ENCODE data around the gene CADPS. TPM values are rescaled to one million over a fixed set of nuclear protein-coding genes. Genes with fewer than 3 reads are reported as not detected.
"Not testable (repeated sequence)": the region's sequence is repeated elsewhere in the genome, so short reads cannot be mapped to it uniquely, and the experiment has no call there.

The CADPS gene
- total RNA-seq, 1 experiment from 2014 or later = not detected

DNA sequence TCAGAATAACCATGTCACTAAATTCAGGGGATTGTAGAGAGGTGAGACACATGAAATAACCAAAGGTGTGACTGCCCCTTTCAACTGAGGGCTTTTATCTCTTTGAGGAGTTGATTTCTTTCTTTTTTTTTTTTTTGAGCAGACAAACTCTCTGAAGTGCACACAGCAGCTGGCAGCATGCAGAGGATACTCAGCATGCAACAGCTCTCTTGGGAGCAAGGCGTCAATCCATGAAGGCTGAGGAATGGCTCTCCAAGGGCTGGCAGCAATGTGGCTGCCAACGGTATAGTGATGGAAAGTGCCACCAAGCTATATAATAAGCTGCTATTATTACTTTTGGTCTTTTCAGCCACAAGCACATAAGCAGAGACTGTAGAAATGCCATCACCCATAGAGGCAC lies 275.2 kb downstream of the CADPS start:
- no peak for DNase-seq (ENCODE audit: low read depth)

DNA sequence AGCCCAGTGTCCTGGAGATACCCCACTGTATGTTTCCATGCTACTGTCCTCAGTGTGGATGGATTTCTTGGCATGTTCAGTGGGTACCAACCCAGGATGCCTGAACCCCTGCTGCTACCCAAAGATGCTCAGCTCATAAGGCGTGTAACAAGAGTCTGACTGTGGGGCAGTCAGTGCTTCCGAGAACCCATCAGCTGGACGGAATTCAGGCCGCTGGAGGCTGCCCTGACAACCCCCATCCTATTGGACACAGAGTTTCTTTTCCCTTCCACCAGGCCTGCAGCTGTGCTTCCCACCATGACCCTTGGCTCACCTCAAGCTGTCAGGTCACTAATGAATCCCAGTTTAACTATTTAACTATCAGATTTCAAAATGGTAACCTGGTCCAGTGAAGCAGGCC lies 277.7 kb downstream of the CADPS start:
- no peak for DNase-seq (ENCODE audit: low read depth)

DNA sequence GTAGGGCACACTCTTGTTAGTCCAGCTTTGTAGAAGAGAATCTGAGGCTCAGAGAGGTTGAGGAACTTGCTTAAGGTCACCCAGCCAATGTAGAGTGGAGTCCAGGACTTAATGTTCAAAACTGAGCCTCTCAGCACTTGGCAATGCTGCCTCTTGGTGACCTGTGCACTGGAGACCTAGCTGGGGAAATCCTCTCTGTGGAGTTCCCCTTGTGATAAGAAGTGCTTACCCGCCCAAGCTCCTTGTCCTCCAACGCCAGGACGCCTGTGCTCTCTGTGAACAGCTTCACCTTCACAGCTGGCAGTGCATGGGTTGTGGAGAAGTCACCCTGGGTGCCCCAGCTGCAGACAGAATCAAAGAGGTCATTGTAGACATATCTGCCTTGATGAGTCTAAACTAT lies 282.8 kb downstream of the CADPS start:
- no peak for DNase-seq (ENCODE audit: low read depth)

DNA sequence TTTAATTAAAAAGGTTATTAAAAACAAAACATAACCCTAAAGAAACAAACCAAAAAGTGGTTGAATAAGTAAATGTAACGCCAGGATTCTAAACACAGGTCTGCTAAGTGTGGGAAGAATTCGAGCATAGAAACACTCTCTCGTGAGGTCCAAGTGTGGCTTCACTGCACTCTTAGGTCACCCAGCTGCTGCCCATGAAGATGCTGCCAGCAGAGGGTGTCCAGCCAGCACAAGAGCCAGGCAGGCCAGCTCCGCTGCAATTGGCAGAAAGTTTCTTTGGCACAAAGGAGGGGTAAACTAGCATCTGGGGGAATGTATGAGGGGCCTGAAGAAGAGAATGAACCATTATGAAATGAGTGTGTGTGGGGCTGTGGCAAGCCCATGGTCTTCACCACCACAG lies 286.1 kb downstream of the CADPS start:
- DNase-seq (ENCODE audit: low read depth) = no peak

DNA sequence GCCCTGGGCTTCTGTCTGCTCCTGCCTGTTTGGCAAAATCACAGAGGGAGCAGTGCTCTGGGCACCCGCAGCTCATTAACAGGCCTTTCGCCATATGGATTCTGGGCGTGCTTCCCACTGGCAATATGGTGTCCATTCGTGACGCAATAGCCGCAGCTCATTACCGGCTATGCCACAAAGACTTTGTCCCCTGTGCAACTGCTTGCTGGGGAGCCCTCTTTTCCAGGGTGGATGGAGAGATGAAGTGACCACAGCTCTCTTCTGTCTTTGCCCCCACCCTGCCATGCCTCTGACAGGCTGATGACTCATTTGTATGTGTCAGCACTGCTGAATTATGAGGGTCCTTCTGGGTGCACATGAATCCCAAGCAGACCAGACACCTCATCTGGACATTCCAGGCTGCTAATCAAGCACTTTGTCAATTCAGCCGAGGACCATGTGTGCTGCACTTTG lies 287.6 kb downstream of the CADPS start:
- peak; percentile 92 for DNase-seq (ENCODE audit: low read depth)

DNA sequence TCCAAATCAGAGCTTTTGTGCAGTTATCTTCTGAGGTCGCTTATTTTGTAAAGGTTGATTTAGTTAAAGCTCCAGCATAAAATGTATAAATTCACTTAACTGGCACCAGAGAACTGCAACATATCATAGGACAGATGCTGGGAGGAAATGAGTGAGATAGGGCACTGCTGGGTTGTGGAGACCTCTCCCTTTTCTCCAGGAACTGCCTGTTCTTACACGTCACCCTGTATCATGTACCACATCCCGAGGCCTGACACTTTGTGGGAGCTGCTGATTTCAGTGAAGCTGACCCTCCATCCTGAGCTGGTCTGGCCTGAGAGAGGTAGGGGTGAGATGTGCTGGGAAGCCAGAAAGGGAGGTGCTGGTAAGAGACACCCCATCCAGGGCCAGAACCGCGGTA lies 288.0 kb downstream of the CADPS start:
- no peak for DNase-seq (ENCODE audit: low read depth)

DNA sequence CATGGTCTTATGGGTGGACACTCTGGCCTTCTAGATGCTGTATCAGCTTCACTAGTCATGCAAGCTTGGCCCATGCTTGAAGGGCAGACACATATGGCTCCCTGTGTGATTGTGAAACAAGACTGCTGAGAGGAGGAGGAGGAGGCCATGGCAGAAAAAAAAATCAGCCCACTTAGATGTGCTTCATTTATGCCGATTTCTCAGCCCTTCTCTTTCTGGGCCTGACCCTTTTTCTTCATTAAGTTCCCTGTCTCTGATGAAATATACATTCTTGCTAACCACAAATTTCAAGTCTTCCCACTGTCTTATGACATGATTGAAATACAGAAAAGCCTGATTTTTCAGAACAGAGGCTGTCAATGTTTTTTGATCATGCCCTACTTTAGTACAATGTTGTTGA lies 288.9 kb downstream of the CADPS start:
- no peak for DNase-seq (ENCODE audit: low read depth)

DNA sequence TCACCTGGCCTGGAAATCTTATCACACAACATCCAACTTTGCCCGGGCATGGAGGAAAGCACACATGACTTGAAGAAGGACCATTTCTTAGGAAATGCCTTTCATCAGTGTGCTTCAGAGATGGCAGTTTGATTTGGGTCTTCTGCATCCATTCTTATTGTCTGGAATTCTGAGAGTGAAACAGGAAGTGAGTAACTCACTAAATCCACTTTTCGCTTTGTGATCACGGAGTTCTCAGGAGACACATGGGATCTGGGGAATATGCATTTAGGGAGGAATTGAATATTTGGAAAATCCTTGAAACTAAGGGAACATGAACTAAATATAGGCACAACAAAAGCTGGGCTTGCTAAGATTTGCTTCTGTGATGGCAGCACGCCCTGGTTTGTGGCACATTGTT lies 289.4 kb downstream of the CADPS start:
- no peak for DNase-seq (ENCODE audit: low read depth)

DNA sequence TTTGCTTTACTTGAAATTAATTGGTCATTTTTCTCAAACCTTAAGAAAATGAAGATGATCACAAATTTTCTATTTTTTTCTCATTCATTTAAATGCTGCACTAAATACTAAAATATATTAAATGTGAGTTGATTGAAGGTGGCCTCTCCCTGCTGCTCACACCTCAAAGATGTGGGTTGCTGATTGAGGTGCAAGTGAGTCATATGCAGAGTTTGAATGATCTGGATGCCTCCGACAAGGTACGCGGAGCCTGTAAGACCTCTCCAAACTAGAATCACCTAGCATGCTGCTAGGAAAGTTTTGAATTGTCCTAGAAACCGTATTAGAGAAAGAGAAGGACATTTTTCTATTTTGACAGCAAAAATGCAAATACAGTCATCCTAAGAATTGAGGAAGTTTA lies 290.6 kb downstream of the CADPS start:
- DNase-seq (ENCODE audit: low read depth) = no peak

DNA sequence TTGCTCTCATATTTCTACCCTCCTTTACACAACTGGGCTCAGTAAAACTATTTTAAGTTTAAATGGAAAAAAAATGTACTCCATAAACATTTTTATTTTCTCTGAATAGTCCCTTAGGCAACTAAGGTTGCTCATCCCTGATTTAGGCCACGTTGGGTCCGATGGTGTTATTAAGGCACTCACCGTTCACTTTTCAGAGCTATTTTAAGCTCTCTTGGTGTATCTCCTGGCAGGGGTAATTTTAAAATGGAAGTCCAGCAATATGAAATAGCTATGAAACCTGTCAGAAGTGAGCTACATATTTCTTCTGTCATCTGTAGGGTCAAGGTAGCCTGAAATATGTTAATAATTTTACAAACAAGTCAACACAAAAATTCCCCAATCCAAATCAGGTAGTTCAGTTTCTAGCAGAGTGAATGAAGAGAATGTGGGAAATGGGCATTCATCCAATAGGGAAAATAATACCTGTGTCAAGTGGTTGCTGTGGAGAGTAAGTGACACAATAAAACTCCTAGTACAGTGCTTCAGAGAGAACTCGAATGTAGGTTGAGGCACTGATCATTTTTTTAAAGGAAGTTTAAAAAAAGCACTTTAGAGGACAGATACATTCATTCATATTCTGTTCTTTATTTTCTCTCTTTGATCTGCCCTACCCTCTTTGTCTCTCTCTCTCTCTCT lies 292.6 kb downstream of the CADPS start:
- no peak for DNase-seq (ENCODE audit: low read depth)

DNA sequence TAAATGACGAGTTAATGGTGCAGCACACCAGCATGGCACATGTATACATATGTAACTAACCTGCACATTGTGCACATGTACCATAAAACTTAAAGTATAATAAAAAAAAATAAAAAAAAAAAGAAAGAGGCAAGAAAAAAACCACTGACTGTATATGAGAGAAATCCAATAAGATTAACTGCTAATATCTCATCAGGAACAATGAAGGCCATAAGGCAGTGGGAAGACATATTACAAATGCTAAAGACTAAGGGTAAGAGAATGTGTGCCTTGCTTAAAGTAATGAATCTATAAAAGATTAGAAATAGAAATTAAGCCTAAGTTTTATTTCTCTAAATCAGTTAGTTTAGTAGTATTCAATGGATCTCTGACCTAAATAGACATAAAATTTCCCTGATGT lies 294.7 kb downstream of the CADPS start:
- DNase-seq (ENCODE audit: low read depth) = not testable (repeated sequence)

DNA sequence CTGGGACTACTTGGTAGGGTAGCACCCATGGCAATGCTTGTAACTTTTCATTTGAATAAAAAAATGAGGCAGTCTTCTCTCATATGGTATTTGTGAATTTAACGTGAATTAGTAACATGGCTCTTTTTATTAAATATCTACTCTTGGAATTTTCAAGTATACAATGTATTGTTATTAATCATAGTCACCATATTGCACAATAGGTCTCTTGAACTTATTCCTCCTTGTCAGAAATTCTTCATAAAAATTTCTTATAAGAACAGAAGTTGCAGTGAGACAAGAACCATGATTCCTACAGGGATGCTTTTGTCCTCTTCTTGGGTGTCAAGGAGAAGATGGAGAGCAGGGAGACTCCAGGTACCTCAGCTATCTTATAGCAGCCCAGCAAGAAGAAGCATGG lies 298.1 kb downstream of the CADPS start:
- DNase-seq (ENCODE audit: low read depth) = no peak

DNA sequence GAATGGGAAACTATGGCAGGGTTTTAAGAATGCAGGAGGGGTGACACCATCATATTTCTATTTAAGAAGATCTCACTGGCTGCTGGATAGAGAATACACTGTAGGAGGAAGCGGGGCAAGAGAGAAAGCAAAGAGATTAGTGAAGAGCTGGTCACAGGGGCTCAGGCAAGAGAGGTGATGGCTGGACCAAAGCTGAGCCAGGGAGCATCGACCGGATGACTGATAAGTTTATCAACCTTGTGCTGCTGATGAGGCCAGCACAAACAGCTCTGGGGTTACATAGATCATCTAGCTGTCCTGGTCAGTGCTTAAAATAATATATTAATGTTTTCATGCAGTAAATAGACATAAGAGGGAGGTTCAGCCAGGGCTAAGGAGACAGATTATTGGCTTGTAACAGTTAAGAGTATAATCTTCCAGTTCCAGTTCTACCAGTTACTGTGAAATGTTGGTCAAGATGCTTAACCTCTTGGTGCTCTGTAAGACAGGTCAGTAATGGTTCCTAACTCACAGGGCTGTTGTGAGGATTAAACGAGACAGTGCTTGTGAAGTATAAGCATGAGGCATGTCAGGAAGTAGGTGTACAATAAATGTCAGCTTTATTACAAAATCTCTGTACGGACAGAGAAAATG lies 300.8 kb downstream of the CADPS start:
- DNase-seq (ENCODE audit: low read depth) = no peak

DNA sequence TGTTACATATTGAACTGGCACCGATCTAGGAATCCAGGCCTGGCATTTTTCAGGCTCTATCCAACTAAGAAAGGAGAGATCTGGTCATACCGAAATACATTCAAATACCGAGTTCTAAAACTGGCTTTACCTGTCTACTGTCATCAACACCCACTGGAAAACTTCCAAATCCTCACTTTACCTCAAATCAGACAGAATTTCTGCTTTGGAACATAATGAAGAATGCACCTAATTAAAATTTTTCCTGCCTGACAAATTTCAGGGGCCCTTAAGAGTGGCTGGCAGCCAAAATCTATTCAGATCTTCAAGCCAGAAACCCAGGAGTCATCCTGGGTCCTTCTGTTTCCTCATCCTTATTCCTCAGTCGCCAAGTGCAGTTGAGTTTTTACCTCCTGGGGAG lies 303.3 kb downstream of the CADPS start:
- no peak for DNase-seq (ENCODE audit: low read depth)

DNA sequence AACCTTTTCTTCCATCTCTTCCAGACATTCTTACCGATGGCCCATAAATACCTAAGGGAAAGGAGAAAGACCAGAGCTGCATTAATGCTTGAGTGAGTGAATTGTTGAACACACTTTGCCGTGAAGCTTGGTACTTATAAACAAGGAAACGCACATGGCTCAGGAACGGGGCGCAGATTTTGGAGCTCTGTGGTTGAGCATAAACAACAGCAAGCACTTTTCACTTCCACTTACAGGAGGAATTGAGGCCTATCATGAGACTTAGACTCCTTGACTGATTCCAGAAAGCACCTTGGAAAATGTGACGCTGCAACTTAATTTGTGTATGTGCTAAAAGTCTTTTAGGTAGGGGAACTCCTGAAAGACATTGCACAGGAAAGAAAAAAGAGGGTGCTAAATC lies 304.3 kb downstream of the CADPS start:
- no peak for DNase-seq (ENCODE audit: low read depth)

DNA sequence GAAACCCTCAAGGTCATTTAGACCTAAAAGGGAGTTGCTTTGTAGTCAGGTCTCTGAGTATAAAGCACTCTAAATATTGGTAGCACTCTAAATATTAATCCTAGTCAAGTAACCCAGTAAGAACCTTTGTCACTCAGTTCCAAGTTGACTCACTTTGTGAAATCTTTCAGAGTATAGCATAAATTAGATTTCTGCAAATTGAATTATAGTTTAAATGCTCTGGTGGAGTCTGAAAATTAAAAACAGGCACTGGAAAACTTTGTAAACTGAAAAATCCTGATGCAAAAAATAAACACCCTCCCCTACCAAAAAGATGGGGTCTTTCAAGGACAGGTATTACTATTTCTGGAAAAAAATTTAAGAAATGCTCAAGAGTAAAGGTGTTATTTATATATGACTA lies 305.6 kb downstream of the CADPS start:
- DNase-seq (ENCODE audit: low read depth) = no peak

DNA sequence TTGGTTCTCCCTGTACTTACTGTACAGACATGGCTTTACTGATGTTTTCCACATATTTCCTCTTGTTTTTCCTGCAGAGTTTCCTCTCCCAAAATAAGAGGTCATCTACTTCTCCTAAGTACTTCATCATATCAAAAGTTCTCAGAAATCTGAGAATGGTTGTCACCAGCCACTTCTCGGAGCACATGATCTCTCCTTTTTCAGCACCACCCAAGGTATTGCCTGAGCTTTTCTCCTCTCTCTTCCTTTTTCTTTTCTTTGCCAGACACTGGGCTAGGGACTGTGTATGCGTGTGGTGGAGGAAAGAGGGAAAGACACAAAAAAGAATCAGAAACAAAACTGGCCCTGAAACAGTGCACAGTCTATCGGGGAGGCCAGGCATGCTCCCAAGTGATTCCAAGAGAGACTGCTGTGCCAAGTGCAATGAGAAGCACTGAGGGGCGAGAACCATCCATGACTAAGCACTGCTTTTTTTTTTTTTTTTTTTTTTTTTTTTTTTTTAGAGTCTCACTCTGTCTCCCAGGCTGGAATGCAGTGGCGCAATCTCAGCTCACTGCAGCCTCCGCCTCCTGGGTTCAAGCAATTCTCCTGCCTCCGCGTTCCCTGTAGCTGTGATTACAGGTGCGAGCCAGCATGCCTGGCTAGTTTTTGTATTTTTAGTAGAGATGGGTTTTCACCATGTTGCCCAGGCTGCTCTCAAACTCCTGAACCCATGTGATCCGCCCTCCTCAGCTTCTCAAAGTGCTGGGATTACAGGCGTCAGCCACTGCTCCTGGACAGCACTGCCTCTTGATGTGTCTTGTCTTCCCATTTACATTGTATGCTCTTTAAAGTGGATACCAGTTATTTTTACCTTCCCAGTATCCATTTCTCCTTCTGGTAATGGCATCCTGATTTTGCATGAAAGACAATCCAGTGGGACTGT lies 307.9 kb downstream of the CADPS start:
- peak; percentile 58 for DNase-seq (ENCODE audit: low read depth)

DNA sequence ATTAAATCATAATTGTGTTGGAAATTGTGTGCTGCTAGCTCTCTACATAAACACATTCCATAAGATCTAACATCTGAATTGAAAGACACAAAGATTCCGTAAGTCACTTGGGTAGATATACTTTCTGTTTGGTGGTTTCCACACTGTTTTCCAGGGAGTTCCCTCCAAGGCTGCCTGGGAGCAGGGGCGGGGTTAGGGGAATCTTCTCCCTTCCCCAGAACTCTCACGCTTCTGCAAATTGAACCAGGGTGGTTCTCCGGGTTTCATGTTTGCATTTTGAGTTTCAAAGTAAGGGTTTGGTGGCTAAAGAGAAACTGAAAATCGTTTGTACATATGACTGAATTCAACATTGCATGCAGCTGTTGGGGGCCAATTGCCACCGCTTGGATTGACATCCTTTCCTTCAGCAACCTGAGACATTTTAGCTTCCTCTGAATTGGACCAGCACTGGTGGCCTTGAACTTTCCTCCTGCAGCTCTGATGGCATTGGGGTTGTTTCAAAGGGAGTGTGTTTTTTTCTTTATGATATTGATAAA lies 309.1 kb downstream of the CADPS start:
- no peak for DNase-seq (ENCODE audit: low read depth)

DNA sequence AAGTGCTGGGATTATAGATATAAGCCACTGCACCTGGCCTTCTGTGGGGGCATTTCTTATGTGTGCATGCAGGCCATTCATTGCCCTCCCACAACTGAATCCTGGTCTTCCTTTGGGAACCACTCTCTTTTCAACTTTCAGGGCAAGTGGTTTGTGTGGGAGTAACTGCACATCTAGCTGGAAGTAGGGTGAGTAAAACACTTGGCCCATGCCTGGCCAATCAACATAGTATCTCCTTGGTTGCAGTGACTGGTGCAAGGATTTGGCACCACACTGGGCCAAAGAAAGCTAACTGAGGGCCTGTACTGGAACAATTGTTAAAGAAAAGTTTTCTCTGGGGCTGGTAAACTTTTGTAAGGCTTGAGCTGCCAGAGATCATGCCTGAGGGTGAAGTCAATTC lies 312.6 kb downstream of the CADPS start:
- DNase-seq (ENCODE audit: low read depth) = peak; percentile 15

DNA sequence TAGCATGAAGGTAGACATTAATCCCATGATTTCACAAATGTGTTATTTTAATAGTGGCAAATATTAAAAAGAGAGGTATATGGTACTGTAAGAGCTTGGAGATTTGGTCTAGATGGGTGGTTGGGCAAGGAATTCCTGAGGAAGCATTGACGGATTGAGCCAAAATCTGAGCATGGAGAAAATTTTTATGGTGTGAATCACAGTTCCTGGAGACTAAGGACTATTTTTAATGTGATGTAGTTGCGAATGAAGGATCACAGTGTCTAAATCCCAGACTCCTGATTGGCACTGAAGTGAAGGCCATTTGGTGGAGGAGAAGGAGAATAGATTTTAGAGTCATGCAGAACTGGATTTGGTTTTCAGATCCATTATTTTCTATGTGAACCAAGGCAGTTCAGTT lies 313.2 kb downstream of the CADPS start:
- peak; percentile 66 for DNase-seq (ENCODE audit: low read depth)

DNA sequence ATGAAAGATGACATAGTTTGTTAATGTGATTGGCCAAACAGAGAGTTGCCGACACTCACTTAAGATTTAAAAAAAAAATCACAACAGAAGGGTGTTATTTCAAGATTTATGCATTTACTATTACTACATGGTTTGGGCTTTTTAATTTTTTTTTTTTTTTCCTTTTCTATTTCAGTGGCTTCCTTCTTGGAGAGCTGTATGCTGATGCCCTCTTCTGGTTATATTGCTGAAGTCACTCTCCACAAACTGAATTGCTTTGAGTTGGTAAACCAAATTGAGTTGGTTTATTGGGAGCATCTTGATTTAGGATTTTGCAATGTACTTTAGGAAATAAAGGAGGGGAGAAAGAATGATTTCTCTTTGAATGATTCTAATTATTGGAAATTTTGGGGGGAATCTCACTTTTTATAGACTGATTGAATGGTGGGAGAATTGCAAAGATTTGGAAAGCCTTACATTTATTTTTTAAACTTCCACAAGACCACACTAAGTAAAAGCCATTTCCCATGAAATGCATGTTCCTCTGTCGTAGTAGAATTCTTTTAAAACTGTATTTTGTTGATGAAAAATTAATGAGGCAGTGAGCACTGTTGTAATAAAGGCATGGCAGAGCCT lies 315.3 kb downstream of the CADPS start:
- no peak for DNase-seq (ENCODE audit: low read depth)

DNA sequence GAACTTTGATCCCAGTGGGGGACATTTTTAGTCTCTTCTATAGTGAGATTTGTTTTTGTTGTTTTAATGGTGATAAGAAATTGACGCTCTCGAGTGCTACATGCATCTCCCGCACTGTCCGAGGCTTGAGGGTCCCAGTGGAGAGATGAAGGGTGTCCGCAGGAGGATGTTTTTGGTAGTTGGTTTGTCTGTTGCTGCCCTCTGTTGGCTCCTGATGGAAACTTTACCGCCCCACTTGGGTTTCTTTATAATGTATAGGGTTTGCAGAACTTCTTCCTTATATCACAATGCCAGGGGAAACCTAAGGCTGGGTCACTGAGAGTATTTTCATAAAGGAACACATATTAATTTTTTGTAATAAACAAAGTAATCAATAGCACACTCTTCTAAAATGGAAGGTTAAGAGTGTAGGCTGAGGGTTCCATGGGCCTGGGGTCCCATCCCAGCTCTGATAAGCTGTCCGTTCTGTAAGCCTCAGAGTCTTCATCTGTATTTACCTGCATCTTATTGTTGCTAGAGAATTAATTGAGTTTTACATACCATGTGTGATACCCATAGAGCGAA lies 316.6 kb downstream of the CADPS start:
- DNase-seq (ENCODE audit: low read depth) = no peak

Measured in M059J (cell line).